ENCODE measurements around the gene MS4A5. TPM values are rescaled to one million over a fixed set of nuclear protein-coding genes. Genes with fewer than 3 reads are reported as not detected.

Gene MS4A5
- total RNA-seq, 1 experiment from 2014 or later: not detected

DNA sequence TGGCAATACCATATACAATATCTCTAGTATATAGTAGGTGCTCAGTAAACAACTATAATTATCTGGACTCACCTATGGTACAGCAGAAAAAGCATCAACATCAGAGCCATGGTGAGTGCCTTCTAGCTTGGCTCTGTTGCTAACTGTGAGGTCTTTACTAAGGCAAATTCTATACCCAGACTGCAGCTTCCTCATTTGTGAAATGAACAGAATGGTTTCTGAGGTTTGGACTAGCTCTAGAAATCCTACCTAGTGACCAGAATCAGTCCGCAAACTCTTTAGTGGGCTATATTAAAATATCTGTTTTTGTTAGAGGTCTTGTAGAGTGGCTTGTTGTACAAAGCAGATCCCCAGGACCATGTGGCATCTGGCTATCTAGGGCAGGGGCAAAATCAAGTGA lies 30.0 kb downstream of the MS4A5 start:
- Histone ChIP-seq H3K56ac (ENCODE audit: insufficient read length, low read depth, low read length) (no peak overlapping the region), H4K20me1 (ENCODE audit: control insufficient read depth, insufficient read depth, insufficient read length) (no peaks in the 10 kb centered on the region), H3K79me2 (ENCODE audit: insufficient read depth, low read length) (no peaks in the 10 kb centered on the region), H2BK15ac (ENCODE audit: low read depth, low read length) (no peak overlapping the region), H2BK12ac (ENCODE audit: insufficient read length, low read depth, low read length) (no peak overlapping the region), H3K27ac (ENCODE audit: insufficient read length, low read depth, low read length) (no peak overlapping the region), H2BK5ac (ENCODE audit: insufficient read length, low read length) (no peak overlapping the region), H3K79me1 (ENCODE audit: insufficient read depth, low read depth, low read length, poor library complexity, severe bottlenecking) (no peaks in the 10 kb centered on the region), H3K23me2 (ENCODE audit: insufficient read length, low read depth, low read length, poor library complexity, severe bottlenecking) (peaks cover 3% of the 10 kb centered on the region), H4K91ac (ENCODE audit: insufficient read length, low read depth, low read length) (no peak overlapping the region), H4K5ac (ENCODE audit: insufficient read length, low read depth, low read length) (no peak overlapping the region), H3K14ac (ENCODE audit: insufficient read depth, low read length) (no peak overlapping the region), H3K23ac (ENCODE audit: insufficient read length, low read depth, low read length) (no peak overlapping the region), H2BK20ac (ENCODE audit: low read depth, low read length, poor library complexity, severe bottlenecking) (no peak overlapping the region), H2AFZ (ENCODE audit: low read length) (no peak overlapping the region), H2AK5ac (ENCODE audit: insufficient read length, low read length) (no peak overlapping the region), H3K9me3 (ENCODE audit: control insufficient read depth, low read depth, low read length) (no peaks in the 10 kb centered on the region), H3K4me1 (ENCODE audit: insufficient read depth, low read length) (no peaks in the 10 kb centered on the region), H2BK120ac (ENCODE audit: low read depth, low read length, poor library complexity, severe bottlenecking) (no peak overlapping the region), H3K4ac (ENCODE audit: low read depth, low read length) (no peak overlapping the region), H4K8ac (replicated peaks; ENCODE audit: insufficient read length, low read depth, low read length) (no peak overlapping the region), H3K4me2 (ENCODE audit: insufficient read depth, insufficient read length, low read length) (no peak overlapping the region), H3K9ac (ENCODE audit: extremely low read depth, insufficient read length, low read length) (no peak overlapping the region), H3T11ph (ENCODE audit: low read length) (no peak overlapping the region), H3K18ac (ENCODE audit: insufficient read length, low read depth, low read length) (no peak overlapping the region), H3K27me3 (ENCODE audit: insufficient read depth, low read length) (no peaks in the 10 kb centered on the region)
- TF ChIP-seq, protein P1, sequence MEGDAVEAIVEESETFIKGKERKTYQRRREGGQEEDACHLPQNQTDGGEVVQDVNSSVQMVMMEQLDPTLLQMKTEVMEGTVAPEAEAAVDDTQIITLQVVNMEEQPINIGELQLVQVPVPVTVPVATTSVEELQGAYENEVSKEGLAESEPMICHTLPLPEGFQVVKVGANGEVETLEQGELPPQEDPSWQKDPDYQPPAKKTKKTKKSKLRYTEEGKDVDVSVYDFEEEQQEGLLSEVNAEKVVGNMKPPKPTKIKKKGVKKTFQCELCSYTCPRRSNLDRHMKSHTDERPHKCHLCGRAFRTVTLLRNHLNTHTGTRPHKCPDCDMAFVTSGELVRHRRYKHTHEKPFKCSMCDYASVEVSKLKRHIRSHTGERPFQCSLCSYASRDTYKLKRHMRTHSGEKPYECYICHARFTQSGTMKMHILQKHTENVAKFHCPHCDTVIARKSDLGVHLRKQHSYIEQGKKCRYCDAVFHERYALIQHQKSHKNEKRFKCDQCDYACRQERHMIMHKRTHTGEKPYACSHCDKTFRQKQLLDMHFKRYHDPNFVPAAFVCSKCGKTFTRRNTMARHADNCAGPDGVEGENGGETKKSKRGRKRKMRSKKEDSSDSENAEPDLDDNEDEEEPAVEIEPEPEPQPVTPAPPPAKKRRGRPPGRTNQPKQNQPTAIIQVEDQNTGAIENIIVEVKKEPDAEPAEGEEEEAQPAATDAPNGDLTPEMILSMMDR (conservative IDR thresholded peaks at IDR 0.05): no peak
- Mint-ChIP-seq H3K36me3 (ENCODE audit: insufficient read depth in 1 of 3, low read depth in 3 of 3) (no peaks in the 10 kb centered on the region), H3K4me1 (peaks cover 2 to 5% of the 10 kb centered on the region in 2 experiments; a peak in 1 of 4 replicates), H3K4me3 (no peak overlapping the region), H3K9me3 (no peaks in the 10 kb centered on the region), H3K27ac (no peak overlapping the region), H3K27me3 (ENCODE audit: low read depth) (no peaks in the 10 kb centered on the region; the same call in none of the 2 replicates)
- no peak for DNase-seq
- WGBS (ENCODE audit: extremely low coverage, insufficient read length, low lambda C conversion rate): no CpG with 5 or more reads among the region's 1 CpG

Data from H9 (cell line).